ENCODE data around the gene PDE6H.

PDE6H gene

DNA sequence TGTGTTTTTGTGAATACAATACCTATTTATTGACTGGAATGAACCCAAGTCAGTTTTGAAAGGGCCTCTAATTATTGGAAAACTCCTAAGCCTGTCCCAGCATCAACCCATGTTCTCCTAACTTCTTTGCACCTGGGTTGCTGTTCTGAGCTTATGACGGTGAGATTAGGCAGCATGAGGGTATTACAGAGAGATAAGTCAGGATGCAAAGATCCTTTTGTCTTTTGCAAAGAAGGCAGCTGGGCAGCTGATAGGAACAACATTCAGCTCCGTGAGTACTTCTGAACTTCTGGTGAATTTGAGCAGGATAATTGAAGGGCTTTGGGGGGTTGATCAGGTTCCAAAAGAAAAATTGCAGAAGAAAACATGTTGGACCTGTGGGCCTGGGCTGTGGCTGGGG is at the start of gene PDE6H:
PDE6H (plus strand) TSS at position 227 of the 400 bp plus-strand sequence. CDS start 4,971 bp downstream, outside the sequence.
- no peak for DNase-seq (ENCODE audit: low spot score)

DNA sequence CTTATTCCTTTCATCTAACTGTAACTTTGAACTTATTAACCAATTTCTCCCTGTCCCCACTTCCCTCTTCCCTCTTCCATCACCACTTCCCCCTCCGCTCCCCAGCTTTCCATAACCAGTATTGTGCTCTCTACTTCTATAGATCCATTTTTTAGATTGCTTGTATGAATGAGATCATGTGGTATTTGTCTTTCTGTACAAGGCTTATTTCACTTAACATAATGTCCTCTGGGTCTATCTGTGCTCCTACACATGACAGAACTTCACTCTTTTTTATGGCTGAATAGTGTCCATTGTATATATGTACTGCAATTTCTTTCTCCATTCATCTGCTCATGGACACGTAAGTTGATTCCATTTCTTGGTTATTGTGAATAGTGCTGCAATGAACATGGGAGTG is 48.9 kb upstream of the PDE6H start:
- no peak for DNase-seq (ENCODE audit: low spot score)

DNA sequence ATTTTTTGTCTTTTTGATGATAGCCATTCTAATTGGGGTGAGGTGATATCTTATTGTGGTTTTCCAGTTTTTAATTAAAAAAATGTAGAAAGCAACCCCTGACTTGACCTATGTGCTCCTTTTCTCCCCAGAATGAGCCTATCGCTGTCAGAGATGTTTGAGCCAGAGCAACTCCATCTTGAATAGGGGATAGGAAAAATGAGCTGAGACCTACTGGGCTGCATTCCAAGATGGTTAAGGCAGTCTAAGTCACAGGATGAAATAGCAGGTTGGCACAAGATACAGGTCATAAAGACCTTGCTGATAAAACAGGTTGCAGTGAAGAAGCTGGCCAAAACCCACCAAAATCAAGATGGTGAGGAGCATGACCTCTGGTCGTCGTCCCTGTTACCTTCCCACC is 48.3 kb upstream of the PDE6H start:
- DNase-seq (ENCODE audit: low spot score) = no peak

DNA sequence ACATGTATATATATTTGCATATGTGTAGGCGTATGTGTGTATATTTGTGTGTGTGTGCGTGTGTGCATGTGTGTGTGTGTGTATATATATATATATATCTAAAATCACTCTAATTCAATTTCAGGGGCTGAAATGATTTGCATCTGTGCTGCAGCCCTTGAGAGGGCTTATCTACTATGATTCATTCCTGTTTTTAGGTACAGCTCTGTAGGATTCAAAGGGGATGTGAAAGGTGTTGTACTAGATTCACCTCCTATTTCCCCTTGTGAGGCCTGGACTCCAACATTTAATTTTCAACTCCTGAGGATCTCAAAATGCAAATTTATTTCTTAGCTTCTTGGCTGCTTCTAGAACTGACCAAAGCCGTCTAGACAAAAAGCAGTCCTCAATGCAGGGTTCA is 45.6 kb upstream of the PDE6H start:
- DNase-seq (ENCODE audit: low spot score) = no peak

DNA sequence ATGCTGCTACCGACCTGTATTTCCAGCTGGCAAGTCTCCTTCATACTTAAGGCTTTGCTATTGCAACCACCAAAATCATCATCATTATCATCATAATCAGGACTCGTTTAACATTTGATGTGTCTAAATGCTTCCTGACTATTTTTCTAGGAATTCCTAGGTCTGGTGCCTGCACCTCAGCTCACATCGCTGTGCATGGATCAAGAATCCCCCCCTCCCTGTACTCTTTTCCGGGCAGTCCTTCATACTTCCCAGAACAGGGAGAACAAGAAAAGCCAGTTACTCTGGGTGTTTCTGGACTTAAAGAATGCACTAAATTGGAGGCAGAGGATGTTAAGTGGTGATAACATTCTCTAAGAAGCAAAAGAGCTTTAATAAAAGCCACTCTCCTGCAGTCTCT is 43.9 kb upstream of the PDE6H start:
- DNase-seq (ENCODE audit: low spot score) = no peak

DNA sequence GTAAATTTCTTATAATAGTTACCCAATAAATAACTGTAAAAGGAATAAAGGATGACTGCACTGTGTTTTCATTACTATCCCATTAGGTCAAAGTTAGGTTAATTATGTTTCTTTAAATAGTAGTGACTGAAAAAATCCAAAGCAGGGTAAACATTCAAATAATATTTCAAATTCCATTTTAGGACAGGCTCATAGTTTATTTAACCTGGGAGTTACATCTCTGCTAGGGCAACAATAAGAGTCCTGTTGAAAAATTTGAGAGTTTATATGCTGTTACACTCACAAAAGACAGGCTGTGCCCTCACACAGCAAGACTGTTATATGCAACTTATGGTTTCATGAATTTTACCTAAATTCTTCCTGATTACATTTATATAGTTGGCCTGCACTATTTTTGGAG is 42.5 kb upstream of the PDE6H start:
- no peak for DNase-seq (ENCODE audit: low spot score)

DNA sequence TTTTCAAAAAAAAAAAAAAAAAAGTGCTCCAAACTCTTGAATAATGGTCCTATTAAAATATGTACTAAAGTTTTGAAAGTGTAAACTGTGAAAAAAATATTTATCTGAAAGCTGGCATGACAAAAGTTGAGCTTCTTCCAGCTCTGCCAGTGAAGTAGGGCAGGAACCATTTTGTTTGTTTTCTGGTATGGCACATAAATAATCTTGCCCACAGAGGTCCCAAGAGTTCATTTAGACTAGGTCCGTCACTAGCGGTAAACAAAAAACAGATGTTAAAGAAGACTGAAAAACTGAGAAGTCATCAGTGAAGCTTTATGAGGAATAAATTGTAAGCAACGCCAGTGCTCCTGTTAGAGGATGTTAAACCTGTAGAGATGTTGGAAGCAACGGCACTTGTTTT is 41.5 kb upstream of the PDE6H start:
- no peak for DNase-seq (ENCODE audit: low spot score)

DNA sequence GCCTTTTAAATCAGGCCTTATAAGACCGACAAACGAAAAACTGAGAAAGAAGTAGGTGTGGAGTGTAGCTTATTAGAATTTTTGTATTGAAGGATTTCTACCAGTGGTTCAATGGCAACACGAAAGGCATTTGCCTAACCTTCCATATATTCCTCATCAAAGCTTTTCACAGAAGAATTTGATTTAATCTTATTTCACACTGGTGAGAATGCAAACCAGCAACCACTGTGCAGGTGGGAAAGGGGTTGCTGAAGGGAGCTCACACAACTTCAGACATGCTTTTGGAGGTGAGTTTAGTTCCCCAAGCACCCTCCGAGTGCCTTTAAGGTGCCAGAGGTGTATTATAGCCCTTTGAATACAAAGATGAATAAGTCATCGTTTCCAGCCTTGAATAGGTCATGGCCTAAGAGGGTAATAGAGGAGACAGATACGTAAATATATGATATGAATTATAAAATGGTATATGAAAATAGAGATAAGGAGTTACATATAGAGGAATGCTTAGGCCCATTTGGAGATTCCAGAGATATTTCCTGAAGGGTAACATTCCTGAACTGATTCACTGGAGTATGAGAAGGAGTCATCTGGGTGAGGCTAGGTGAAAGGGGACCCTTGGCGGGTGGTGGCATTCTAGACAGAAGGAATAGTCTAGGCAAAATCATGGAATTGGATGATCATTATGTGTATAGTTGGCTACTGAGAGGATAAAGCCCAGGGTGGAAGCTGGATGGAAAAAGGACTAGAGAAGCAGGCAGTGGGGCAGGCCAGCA is 40.9 kb upstream of the PDE6H start:
- no peak for DNase-seq (ENCODE audit: low spot score)

DNA sequence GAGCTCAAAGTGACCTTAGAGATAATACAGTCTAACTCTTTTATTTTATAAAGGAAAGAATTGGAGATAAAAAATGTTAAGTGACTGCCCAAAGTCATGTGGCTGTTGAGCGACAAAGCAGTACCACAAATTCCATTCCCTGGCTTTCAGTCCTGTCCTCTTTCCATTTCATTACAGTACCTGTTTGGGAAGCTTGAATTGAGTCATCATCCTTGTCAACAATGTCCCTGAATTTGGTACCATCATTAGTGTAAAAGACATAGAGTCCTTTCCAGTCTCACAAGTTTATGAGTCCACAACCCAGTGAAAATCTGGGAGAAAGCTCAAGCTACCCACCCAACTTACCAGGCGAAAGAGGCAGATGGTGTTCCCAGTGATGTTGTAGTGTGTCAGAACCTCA is 38.3 kb upstream of the PDE6H start:
- no peak for DNase-seq (ENCODE audit: low spot score)

DNA sequence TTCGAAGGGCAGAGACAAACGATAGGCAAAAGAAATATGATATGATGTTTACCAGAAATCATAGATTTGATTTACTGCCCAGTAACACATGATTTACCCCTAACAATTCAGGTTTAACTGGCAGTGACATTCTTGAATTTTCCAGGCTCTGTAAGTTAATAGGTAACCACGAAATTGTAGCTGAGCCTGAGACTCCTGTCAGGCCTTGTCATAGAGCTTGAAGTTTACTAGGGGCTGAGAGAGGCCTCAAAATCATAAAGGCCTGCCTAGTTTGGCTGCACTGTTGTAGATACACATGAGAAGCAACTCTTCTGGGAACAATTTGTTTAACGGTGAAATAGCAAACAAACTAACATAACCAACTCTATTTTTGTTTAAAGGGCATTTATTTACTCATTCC is 37.8 kb upstream of the PDE6H start:
- DNase-seq (ENCODE audit: low spot score) = no peak

DNA sequence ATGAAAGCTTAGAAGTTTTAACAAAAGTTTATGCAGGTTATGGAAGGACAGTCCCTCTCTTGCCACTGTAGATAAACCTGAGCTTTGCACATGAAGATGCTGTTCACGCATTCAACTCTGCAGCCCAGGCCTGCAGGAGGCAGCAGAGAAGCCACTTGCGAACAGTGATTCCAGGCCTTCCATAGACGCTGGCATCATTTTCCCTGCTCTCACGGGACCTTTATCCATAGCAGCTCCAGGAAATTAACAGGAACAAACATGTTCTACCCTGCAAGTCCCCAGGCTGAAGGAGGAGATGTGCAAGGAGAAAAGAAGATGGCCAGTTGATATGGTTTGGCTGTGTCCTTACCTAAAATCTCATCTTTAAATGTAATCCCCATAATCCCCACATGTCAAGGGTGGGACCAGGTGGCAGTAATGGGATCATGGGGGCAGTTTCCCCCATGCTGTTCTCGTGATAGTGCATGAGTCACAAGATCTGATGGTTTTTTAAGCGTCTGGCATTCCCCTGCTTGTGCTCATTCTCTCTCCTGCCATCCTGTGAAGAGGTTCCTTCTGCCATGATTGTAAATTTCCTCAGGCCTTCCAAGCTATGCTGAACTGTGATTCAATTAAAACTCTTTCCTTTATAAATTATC is 36.5 kb upstream of the PDE6H start:
- DNase-seq (ENCODE audit: low spot score) = no peak

DNA sequence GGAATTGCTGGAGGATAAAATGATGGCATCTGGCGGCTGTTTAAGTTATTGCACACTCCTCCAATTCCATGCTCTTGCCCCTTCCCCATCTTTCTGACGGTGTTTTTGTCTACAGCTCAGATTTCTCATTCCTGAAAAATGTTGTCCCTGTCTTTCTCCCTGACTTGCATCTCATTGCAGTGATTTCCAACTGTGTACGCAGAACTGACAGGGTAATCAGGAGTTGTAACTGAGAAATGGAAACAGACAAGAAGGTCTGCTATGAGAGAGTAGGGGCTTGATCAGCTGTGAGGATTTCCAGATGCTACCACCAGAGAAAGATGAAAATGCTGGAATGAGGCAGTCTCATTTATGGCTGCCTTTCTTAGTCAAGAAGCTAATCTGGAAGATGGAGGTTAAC is 35.8 kb upstream of the PDE6H start:
- DNase-seq (ENCODE audit: low spot score) = no peak

DNA sequence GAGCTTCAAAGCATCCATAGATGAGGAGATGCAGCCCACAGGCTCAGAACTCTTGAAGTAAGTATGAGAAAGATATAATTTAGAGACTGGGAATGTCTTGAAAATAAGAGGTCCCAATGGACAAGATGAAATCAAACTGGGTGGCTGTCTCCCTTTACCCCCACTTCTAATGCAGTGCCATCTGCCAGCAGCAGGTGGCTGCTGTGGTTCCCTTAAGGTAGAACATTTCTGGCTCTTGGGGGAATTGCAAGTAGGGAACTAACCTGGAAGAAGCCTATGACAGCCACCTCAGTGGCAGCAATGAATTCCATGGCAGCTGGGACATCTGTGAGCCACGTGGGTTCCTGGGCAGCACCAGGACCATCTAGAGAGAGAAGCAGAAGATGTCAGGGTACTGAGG is 35.2 kb upstream of the PDE6H start:
- no peak for DNase-seq (ENCODE audit: low spot score)

DNA sequence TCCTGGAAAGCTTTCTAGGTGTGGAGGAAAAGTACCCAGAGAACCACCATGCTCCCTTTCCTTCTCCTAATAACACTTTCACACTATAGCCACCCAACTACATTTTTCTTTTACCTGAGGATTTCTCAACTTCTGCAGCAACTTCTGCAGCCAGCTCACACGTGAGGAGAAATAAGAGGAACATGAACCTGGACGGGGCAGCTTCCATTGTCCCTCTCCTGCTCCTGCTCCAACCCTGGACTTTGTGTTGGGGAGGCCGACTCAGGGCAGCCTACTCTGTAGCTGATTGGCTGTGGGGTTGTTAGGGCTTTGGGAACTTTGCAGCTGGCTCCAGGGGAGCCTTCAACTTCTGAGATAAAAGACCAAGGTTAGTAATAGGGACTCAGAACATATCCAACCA is 34.5 kb upstream of the PDE6H start, which contains the start of gene ERP27:
ERP27 (minus strand) TSS at position 237 of the 400 bp plus-strand sequence; CDS start at position 208, 29 bp downstream.
- no peak for DNase-seq (ENCODE audit: low spot score)

DNA sequence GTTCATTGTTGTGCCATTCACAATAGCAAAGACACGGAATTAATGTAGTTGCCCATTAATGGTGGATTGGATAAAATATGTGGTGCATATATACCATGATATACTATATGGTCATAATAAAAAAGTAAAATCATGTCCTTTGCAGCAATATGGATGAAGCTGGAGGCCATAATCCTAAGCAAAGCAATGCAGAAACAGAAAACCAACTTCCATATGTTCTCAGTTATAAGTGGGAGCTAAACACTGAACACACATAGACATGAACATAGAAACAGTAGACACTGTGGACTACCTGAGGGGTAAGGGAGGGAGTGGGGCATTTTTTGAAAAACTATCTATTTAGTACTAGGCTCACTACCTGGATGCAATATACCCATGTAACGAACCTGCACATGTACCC is 31.5 kb upstream of the PDE6H start:
- DNase-seq (ENCODE audit: low spot score) = no peak

DNA sequence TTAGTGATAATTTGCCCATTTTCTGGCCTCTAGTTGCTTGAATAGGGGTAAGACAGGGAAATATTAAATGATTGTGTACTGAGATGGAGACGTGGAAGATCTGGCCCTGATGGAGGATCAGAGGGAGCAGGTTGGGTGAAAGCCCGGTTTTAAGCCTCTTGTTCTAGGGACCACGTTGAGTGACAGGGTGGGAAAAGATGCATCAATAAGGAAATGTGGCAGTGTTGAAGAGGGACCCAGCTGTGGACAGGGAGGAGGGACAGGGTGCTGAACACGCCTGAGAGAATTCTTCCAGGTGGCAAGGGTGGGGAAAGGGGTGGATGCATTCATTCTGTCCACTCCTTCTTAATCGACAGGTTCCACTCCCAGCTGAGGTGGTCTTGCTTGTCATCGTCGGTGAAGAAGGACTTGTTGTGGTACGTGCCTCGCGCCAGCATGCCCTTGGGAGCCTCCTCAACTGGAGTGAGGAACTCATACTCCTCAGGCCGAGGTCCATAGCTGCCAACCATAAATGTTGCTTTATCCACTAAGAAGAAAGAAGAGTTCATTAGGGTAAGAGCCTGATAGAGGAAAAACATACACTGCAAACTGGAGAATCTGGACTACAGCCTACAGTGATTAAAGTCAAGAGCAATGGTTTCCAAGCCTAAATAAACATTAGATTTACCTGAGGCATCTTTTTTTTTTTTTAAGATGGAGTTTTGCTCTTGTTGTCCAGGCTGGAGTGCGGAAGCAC is 30.5 kb upstream of the PDE6H start:
- no peak for DNase-seq (ENCODE audit: low spot score)

DNA sequence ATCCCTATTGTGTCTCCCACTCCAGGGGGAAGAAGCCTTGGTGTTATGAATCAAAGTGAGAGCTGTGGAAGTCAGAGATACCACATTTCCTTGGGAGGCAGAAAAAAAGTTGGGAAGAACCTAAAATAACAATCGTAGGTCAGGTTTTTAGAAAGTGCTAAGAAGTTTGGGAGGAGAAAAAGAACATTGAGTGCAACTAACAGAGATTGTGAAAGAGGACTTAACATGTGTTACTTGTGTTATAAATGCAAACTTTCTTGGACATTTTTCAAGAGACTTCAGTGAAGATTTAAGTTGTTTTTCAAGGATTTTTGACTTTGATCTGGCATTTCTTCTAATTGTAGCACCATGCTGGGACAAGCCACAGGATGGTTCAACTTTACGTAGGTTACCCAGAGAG is 26.7 kb upstream of the PDE6H start:
- no peak for DNase-seq (ENCODE audit: low spot score)

DNA sequence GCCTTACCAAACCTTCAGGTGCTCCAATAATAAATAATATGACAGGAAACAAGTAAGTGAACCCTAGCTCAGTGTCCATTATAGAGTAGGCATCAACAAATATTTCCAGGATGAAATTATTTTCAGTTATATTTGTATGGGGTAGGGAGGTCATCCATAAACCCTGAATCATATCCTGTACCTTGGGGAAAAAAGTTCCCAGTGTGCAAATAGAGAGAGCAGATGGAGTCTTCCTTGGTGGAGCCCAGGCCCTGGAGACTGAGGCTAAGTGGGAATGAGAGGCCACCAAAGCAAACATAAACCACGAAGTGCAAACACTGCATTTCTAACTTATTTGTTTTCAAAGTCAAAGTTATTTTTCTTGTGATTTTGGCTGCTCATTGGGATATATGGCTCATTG is 26.0 kb upstream of the PDE6H start:
- no peak for DNase-seq (ENCODE audit: low spot score)

DNA sequence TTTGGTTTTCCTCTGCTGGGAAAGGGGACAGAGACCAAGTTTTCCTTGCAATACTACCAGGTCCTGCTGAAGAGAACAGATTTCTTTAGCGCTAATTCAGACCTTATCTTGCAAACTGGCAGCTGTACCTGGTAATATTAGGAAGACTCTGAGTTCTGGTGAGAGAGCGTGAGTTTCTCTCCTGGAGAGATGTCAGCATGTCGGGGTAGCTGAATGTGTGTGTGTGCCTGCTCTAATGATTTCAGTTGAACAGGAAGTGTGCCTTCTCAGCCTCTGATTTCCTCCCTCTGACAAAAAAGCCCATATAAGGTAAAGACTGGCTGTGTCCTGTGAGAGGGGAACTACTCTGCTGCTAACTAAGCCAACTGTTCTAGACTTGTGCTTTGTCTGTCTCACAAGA is 24.2 kb upstream of the PDE6H start:
- no peak for DNase-seq (ENCODE audit: low spot score)

DNA sequence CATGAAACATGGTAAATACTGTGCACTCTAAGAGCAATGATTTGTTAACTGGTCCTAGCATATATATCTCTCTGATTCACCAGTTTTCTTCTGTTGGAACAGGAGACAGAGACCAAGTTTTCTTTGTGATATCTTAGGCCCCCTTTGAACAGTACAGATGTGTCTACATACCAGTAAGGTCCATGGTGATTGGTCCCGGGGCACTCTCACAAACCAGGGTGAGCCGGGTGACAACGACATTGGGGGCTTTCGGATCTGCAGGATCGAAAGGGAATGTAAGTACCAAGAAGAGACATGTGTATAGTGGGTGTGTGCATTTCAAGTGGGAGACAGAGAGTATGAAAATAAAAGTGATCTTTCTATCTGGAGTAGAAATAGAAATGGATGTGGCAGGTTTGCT is 23.2 kb upstream of the PDE6H start:
- no peak for DNase-seq (ENCODE audit: low spot score)

DNA sequence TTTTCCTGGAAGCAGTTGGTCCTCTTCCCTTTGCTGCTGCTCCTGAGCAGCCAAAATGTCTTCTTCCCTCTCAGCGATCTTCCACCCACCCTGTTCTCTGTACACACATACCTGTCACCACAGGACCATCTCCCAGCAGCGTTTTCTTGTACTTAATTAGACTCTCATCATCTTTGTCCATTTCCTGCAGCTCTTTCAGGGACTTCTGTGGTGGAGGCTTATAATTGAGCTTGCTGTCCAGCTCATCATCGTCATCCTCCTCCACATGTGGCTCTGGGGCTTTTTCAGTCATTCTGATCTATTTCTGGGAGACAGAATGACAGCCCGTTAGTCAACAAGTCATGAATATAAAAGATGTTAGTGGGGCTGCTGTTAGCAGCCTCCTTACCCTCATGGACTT is 22.4 kb upstream of the PDE6H start:
- no peak for DNase-seq (ENCODE audit: low spot score)

DNA sequence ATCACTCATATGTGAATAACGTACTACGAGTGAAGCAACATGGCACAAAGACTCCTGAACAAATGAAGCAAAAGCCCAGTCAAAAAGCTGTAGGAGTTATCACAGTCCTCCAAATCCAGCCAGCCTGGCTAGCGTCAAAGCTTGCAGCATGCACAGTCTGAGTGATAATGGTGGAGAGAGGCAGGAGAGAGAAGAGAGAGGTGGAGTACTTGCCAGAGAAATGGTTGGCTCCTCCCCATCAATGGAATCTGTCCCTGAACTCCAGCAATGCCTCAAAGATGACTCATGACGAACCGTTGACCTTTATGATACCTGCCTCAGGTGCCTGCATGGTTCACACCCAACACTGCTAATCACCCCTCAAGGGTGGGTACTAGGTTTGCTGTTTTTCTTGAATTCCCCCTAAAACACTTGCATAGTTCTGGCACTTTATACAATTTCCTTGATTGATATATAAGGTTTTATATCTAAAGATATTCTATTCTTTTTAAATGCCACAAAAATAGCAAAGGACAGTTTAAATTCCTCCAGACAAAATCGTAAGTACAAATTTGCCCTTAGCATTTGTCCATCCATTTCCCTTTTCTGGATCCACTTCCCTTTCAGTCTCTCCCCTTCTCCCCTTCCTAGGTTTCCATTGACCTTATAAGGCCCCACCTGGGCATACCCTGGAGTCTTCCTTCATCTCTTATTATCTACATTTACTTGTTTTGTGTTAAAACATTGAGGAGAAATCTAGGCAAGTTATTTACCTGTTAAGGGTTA is 21.7 kb upstream of the PDE6H start:
- no peak for DNase-seq (ENCODE audit: low spot score)

Measured in putamen (tissue), 1 donor.